SK-N-SH treated with all-trans-retinoic acid at 6 μM for 48 hours (cell line): ENCODE measurements around the gene FBXO38.

Experiments used
- ATAC-seq: fragments of 200-7000 bp; cut with Tn5 transposase; 3 replicates; pipeline ENCODE4 v1.9.1; 2020; ENCODE audit warnings: mild to moderate bottlenecking, moderate library complexity
- ARNTL ChIP-seq: fragments of 450-650 bp; formaldehyde crosslinking; IDR thresholded peaks from 2 replicates; pipeline ENCODE4 v1.5.0; 2020; ENCODE audit warnings: low read depth, mild to moderate bottlenecking, moderate library complexity, borderline replicate concordance
- BACH2 ChIP-seq: fragments of 250-450 bp; sonication (Bioruptor Pico); IDR thresholded peaks from 2 replicates; pipeline ENCODE4 v1.9.0; 2021; ENCODE audit warnings: mild to moderate bottlenecking, borderline replicate concordance
- CREB5 ChIP-seq: fragments of 250-450 bp; sonication (Bioruptor Pico); IDR thresholded peaks from 2 replicates; pipeline ENCODE4 v1.5.1; 2020; ENCODE audit warnings: low read depth, mild to moderate bottlenecking, moderate library complexity
- CSDC2 ChIP-seq: fragments of 250-450 bp; sonication (Bioruptor Pico); IDR thresholded peaks from 2 replicates; pipeline ENCODE4 v1.5.0; 2020; ENCODE audit warnings: mild to moderate bottlenecking, moderate library complexity
- CSRNP3 ChIP-seq: fragments of 250-450 bp; sonication (Bioruptor Pico); IDR thresholded peaks from 2 replicates; pipeline ENCODE4 v1.5.1; 2021; ENCODE audit warnings: mild to moderate bottlenecking, moderate library complexity
- ESRRG ChIP-seq: fragments of 250-450 bp; sonication (Bioruptor Pico); IDR thresholded peaks from 2 replicates; pipeline ENCODE4 v1.6.1; 2021; ENCODE audit warnings: mild to moderate bottlenecking
- GLIS3 ChIP-seq: fragments of 250-450 bp; sonication (Bioruptor Pico); IDR thresholded peaks from 2 replicates; pipeline ENCODE4 v1.5.0; 2020; ENCODE audit warnings: mild to moderate bottlenecking, moderate library complexity
- ISL1 ChIP-seq: fragments of 250-450 bp; sonication (Bioruptor Pico); IDR thresholded peaks from 2 replicates; pipeline ENCODE4 v2.1.2; 2022; ENCODE audit warnings: mild to moderate bottlenecking, moderate library complexity
- OSR1 ChIP-seq: fragments of 250-450 bp; sonication (Bioruptor Pico); IDR thresholded peaks from 2 replicates; pipeline ENCODE4 v1.8.0; 2022; ENCODE audit warnings: moderate library complexity, mild to moderate bottlenecking, inconsistent platforms
- PATZ1 ChIP-seq: fragments of 250-450 bp; sonication (Bioruptor Pico); IDR thresholded peaks from 2 replicates; pipeline ENCODE4 v1.8.0; 2020; ENCODE audit warnings: mild to moderate bottlenecking, moderate library complexity, borderline replicate concordance
- POU6F1 ChIP-seq: fragments of 250-450 bp; sonication (Bioruptor Pico); IDR thresholded peaks from 2 replicates; pipeline ENCODE4 v1.8.0; 2021; ENCODE audit warnings: low read depth, mild to moderate bottlenecking, moderate library complexity, borderline replicate concordance
- PPARA ChIP-seq: fragments of 250-450 bp; sonication (Bioruptor Pico); IDR thresholded peaks from 2 replicates; pipeline ENCODE4 v1.5.0; 2020; ENCODE audit warnings: mild to moderate bottlenecking, borderline replicate concordance
- RARB ChIP-seq: fragments of 250-450 bp; sonication (Bioruptor Pico); IDR thresholded peaks from 2 replicates; pipeline ENCODE4 v1.8.0; 2021; ENCODE audit warnings: mild to moderate bottlenecking, moderate library complexity
- SNAI2 ChIP-seq: fragments of 250-450 bp; sonication (Bioruptor Pico); IDR thresholded peaks from 2 replicates; pipeline ENCODE4 v1.5.0; 2020; ENCODE audit warnings: mild to moderate bottlenecking, moderate library complexity
- TCF4 ChIP-seq: fragments of 250-450 bp; sonication (Bioruptor Pico); IDR thresholded peaks from 2 replicates; pipeline ENCODE4 v1.8.0; 2021; ENCODE audit warnings: mild to moderate bottlenecking, moderate library complexity, borderline replicate concordance
- TOX ChIP-seq: fragments of 250-450 bp; sonication (Bioruptor Pico); IDR thresholded peaks from 2 replicates; pipeline ENCODE4 v1.8.0; 2021; ENCODE audit warnings: mild to moderate bottlenecking, moderate library complexity, borderline replicate concordance
- TSHZ2 ChIP-seq: fragments of 250-450 bp; sonication (Bioruptor Pico); IDR thresholded peaks from 2 replicates; pipeline ENCODE4 v1.5.0; 2020; ENCODE audit warnings: mild to moderate bottlenecking, moderate library complexity
- ZC3H10 ChIP-seq: fragments of 250-450 bp; sonication (Bioruptor Pico); IDR thresholded peaks from 2 replicates; pipeline ENCODE4 v1.5.1; 2021; ENCODE audit warnings: mild to moderate bottlenecking, moderate library complexity
- ZFP3 ChIP-seq: fragments of 250-450 bp; sonication (Bioruptor Pico); IDR thresholded peaks from 2 replicates; pipeline ENCODE4 v1.5.0; 2020; ENCODE audit warnings: mild to moderate bottlenecking, moderate library complexity
- ZFP30 ChIP-seq: fragments of 450-650 bp; formaldehyde crosslinking; IDR thresholded peaks from 2 replicates; pipeline ENCODE4 v1.5.0; 2022; ENCODE audit warnings: mild to moderate bottlenecking, moderate library complexity
- ZNF70 ChIP-seq: fragments of 450-650 bp; formaldehyde crosslinking; IDR thresholded peaks from 2 replicates; pipeline ENCODE4 v1.5.0; 2020; ENCODE audit warnings: mild to moderate bottlenecking, moderate library complexity
- ZNF8 ChIP-seq: fragments of 450-650 bp; formaldehyde crosslinking; IDR thresholded peaks from 2 replicates; pipeline ENCODE4 v1.5.0; 2020; ENCODE audit warnings: mild to moderate bottlenecking, moderate library complexity

FBXO38 gene

GRCh38 chr5:148397968-148398595 is 14.3 kb downstream of the FBXO38 start:
- TF ChIP-seq GLIS3 (CRISPR knock-in tag) = no peak
- no peak for TF ChIP-seq CSRNP3 (CRISPR knock-in tag)
- no peak for TF ChIP-seq SNAI2 (CRISPR knock-in tag)
- TF ChIP-seq TCF4 (CRISPR knock-in tag) = no peak
- TF ChIP-seq BACH2 (CRISPR knock-in tag) = no peak
- no peak for TF ChIP-seq ZNF70 (CRISPR knock-in tag)
- no peak for TF ChIP-seq ISL1 (CRISPR knock-in tag)
- no peak for TF ChIP-seq CREB5 (CRISPR knock-in tag)
- TF ChIP-seq ZNF8 (CRISPR knock-in tag) = no peak
- no peak for TF ChIP-seq PATZ1 (CRISPR knock-in tag)
- TF ChIP-seq ARNTL (CRISPR knock-in tag) = no peak
- TF ChIP-seq ZFP3 (CRISPR knock-in tag) = no peak
- TF ChIP-seq TSHZ2 (CRISPR knock-in tag) = no peak
- TF ChIP-seq ZFP30 (CRISPR knock-in tag) = no peak
- TF ChIP-seq, all 23 proteins: peak for 0
- no peak for ATAC-seq

- no peak for ATAC-seq
These were observed 15.0 kb downstream of the FBXO38 start for GRCh38 chr5:148398698-148399121.

GRCh38 chr5:148401604-148402003 is 17.8 kb downstream of the FBXO38 start:
- ATAC-seq = no peak
- no peak for TF ChIP-seq TOX
- TF ChIP-seq CREB5 (CRISPR knock-in tag) = no peak
- TF ChIP-seq ARNTL (CRISPR knock-in tag) = no peak
- no peak for TF ChIP-seq TCF4 (CRISPR knock-in tag)
- TF ChIP-seq ZC3H10 (CRISPR knock-in tag) = no peak
- TF ChIP-seq POU6F1 (CRISPR knock-in tag) = no peak
- no peak for TF ChIP-seq PPARA
- TF ChIP-seq ESRRG (CRISPR knock-in tag) = no peak
- no peak for TF ChIP-seq ISL1 (CRISPR knock-in tag)

More at GRCh38 chr5:148398698-148399121, 15.0 kb downstream of the FBXO38 start:
- TF ChIP-seq TCF4 (CRISPR knock-in tag) (no peak), CREB5 (CRISPR knock-in tag) (no peak), ZNF70 (CRISPR knock-in tag) (no peak), CSDC2 (CRISPR knock-in tag) (no peak), TOX (no peak), ZC3H10 (CRISPR knock-in tag) (no peak), ZFP3 (CRISPR knock-in tag) (no peak), ISL1 (CRISPR knock-in tag) (no peak), BACH2 (CRISPR knock-in tag) (no peak), GLIS3 (CRISPR knock-in tag) (no peak), OSR1 (CRISPR knock-in tag) (no peak), ZNF8 (CRISPR knock-in tag) (no peak), RARB (CRISPR knock-in tag) (no peak)
